ENCODE results near the gene CELSR1.

CELSR1 gene

GRCh38 chr22:46357711-46358520 lies 179.5 kb downstream of the CELSR1 start:
- DNase-seq: no peak

- DNase-seq: no peak
Observed at GRCh38 chr22:46356496-46357480, 180.6 kb downstream of the CELSR1 start.

- DNase-seq: no peak
Observed at GRCh38 chr22:46355996-46356471, 181.4 kb downstream of the CELSR1 start.

- DNase-seq: peak; percentile 13 to 41
Observed at GRCh38 chr22:46355369-46355995, 181.9 kb downstream of the CELSR1 start.

GRCh38 chr22:46354993-46355305 lies 182.5 kb downstream of the CELSR1 start:
- no peak for DNase-seq

- DNase-seq: no peak
Observed at GRCh38 chr22:46354176-46354992, 183.0 kb downstream of the CELSR1 start.

- DNase-seq: no peak
Observed at GRCh38 chr22:46353483-46354105, 183.8 kb downstream of the CELSR1 start.

- DNase-seq: peak in 1 of 2 experiments; percentile 43
Observed at GRCh38 chr22:46352691-46353386, 184.6 kb downstream of the CELSR1 start.

- no peak for DNase-seq
Observed at GRCh38 chr22:46352276-46352675, 185.1 kb downstream of the CELSR1 start.

- no peak for DNase-seq
Observed at GRCh38 chr22:46351767-46352166, 185.7 kb downstream of the CELSR1 start.

- DNase-seq: no peak
Observed at GRCh38 chr22:46351131-46351735, 186.2 kb downstream of the CELSR1 start.

GRCh38 chr22:46350646-46351045 lies 186.8 kb downstream of the CELSR1 start:
- DNase-seq: no peak

- no peak for DNase-seq
Observed at GRCh38 chr22:46350121-46350520, 187.3 kb downstream of the CELSR1 start.

- no peak for DNase-seq
Observed at GRCh38 chr22:46349681-46350080, 187.7 kb downstream of the CELSR1 start.

GRCh38 chr22:46349238-46349637 lies 188.2 kb downstream of the CELSR1 start:
- no peak for DNase-seq

- no peak for DNase-seq
Observed at GRCh38 chr22:46348099-46348695, 189.2 kb downstream of the CELSR1 start.

- DNase-seq: no peak
Observed at GRCh38 chr22:46347646-46348045, 189.8 kb downstream of the CELSR1 start.

GRCh38 chr22:46346680-46347405 lies 190.6 kb downstream of the CELSR1 start:
- peak in 1 of 2 experiments; percentile 8 for DNase-seq

- DNase-seq: no peak
Observed at GRCh38 chr22:46340676-46341075, 196.7 kb downstream of the CELSR1 start.

- DNase-seq: no peak
Observed at GRCh38 chr22:46339956-46340355, 197.5 kb downstream of the CELSR1 start.

All from NCI-H2081 (cell line).